Osteoblast (primary cell): ENCODE data around the gene ZNF774. TPM values are rescaled to one million over a fixed set of nuclear protein-coding genes. Genes with fewer than 3 reads are reported as not detected.

Experiments used
- DNase-seq: peaks from one replicate; pipeline ENCODE4 v3.0.0; 2011; ENCODE audit warnings: low spot score, mixed read lengths; ENCODE audit not compliant: insufficient read length; ENCODE audit errors: missing footprints
- H2AFZ ChIP-seq: 2 replicates; pipeline ENCODE4 v1.6.0; 2011; ENCODE audit warnings: mild to moderate bottlenecking, low read length
- H3K27ac ChIP-seq: 2 replicates; pipeline ENCODE4 v1.5.1; 2011; ENCODE audit warnings: mild to moderate bottlenecking, low read depth, low read length, moderate library complexity
- H3K27me3 ChIP-seq: 2 replicates; pipeline ENCODE4 v1.6.0; 2012; ENCODE audit warnings: mild to moderate bottlenecking, control low read depth, inconsistent platforms, low read length, moderate library complexity; ENCODE audit not compliant: insufficient read depth
- H3K36me3 ChIP-seq: 2 replicates; pipeline ENCODE4 v1.5.1; 2011; ENCODE audit warnings: mild to moderate bottlenecking, low read length, control low read depth, moderate library complexity; ENCODE audit not compliant: insufficient read depth
- H3K4me1 ChIP-seq: 2 replicates; pipeline ENCODE4 v1.5.1; 2011; ENCODE audit warnings: mild to moderate bottlenecking, low read length, control low read depth, moderate library complexity; ENCODE audit not compliant: insufficient read depth
- H3K4me2 ChIP-seq: 2 replicates; pipeline ENCODE4 v1.6.0; 2011; ENCODE audit warnings: mild to moderate bottlenecking, low read length; ENCODE audit not compliant: insufficient read depth
- H3K4me3 ChIP-seq: fragments of 200-600 bp; sonication (generic); 3 replicates; pipeline ENCODE4 v1.5.1; 2012; ENCODE audit warnings: mild to moderate bottlenecking, low read length, inconsistent platforms; ENCODE audit not compliant: insufficient read depth
- H3K79me2 ChIP-seq: 2 replicates; pipeline ENCODE4 v1.6.0; 2012; ENCODE audit warnings: mild to moderate bottlenecking, low read length, control low read depth, inconsistent platforms; ENCODE audit not compliant: insufficient read depth
- H3K9me3 ChIP-seq: 2 replicates; pipeline ENCODE4 v1.5.1; 2011; ENCODE audit warnings: low read depth, low read length, control low read depth
- H4K20me1 ChIP-seq: 2 replicates; pipeline ENCODE4 v1.6.0; 2012; ENCODE audit warnings: mild to moderate bottlenecking, low read length, control low read depth; ENCODE audit not compliant: insufficient read depth
- total RNA-seq: library from RNA; depleted of rRNA; stranded (reverse); fragments of >200 nt; gene quantifications from 2 replicates; pipeline ENCODE4 v1.2.3, GENCODE V29; 2012
- TF ChIP-seq, protein P1 (sequence below): IDR thresholded peaks from 2 replicates; pipeline ENCODE4 v1.5.1; 2011; ENCODE audit warnings: mild to moderate bottlenecking, low read depth, low read length, moderate library complexity; ENCODE audit errors: extremely low read depth

ZNF774 gene
- total RNA-seq, 1 donor: 1.8 TPM

DNA sequence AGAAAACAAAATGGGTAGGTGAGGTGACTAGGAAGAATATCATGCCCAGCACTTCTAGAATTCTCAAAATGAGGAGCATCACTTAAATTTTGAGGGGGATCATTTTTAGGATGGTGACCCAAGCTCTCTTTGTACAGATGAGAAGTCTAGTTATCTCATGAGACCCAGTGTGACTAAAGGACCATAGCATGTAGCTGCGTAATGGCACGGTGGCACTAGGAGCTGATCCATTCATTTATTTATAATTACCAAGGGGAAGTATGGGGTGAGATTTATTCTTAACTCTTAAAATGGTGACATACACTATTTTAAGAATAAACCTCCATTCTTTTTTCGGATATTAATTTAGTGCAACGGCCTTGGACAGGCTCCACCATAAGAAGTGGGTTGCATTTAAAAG is 44.2 kb downstream of the ZNF774 start:
- H3K4me3 ChIP-seq: no peak overlapping the region
- H4K20me1 ChIP-seq: peaks cover 18% of the 10 kb centered on the region
- TF ChIP-seq, protein P1, sequence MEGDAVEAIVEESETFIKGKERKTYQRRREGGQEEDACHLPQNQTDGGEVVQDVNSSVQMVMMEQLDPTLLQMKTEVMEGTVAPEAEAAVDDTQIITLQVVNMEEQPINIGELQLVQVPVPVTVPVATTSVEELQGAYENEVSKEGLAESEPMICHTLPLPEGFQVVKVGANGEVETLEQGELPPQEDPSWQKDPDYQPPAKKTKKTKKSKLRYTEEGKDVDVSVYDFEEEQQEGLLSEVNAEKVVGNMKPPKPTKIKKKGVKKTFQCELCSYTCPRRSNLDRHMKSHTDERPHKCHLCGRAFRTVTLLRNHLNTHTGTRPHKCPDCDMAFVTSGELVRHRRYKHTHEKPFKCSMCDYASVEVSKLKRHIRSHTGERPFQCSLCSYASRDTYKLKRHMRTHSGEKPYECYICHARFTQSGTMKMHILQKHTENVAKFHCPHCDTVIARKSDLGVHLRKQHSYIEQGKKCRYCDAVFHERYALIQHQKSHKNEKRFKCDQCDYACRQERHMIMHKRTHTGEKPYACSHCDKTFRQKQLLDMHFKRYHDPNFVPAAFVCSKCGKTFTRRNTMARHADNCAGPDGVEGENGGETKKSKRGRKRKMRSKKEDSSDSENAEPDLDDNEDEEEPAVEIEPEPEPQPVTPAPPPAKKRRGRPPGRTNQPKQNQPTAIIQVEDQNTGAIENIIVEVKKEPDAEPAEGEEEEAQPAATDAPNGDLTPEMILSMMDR: no peak
- H3K4me2 ChIP-seq: no peak overlapping the region
- H2AFZ ChIP-seq: no peak overlapping the region
- no peaks in the 10 kb centered on the region for H3K9me3 ChIP-seq
- H3K36me3 ChIP-seq: peaks cover 23% of the 10 kb centered on the region
- no peak for DNase-seq
- no peaks in the 10 kb centered on the region for H3K27me3 ChIP-seq
- H3K27ac ChIP-seq: no peak overlapping the region
- H3K4me1 ChIP-seq: peaks cover 15% of the 10 kb centered on the region
- H3K79me2 ChIP-seq: peaks cover 92% of the 10 kb centered on the region

DNA sequence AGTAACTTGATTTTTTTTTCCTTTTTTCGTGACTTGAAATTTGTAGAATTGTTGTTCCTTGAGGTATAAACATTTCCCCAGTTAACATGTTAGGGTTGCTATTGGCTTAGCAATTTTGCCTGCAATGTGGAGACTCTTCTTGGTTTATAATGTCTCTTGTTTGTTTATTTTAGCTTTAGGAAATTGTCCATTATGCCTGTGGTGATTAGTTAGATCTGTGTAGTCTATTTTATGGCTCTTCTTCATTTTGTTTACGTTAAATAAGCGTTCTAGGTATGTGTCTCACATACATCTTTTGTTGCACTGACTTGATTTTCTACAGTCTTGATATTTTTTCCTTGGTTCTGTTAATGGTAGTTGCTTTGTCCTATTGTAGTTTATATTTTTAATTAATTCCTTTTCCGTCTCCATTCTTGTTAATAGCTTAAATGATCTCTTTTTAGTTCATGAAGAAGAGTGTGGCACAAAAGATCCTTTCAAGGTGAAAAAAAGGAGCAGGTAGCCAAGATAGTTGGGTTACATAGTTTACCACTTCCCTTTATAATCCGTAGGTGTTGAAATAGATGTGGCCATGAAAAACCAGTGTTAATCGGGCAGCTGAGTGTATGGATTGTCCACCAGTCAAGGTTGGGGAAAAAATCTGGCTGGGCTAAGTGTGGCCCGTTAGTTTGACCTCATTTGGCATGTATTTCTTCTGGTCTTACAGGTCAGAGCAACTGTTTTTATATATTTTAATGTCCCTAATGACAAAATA is 48.1 kb downstream of the ZNF774 start:
- Histone ChIP-seq H4K20me1 (peaks cover 13% of the 10 kb centered on the region), H3K27me3 (no peaks in the 10 kb centered on the region), H2AFZ (no peak overlapping the region), H3K4me3 (peak overlapping the region; percentile 51), H3K9me3 (no peaks in the 10 kb centered on the region), H3K4me2 (peak overlapping the region; percentile 78), H3K79me2 (peaks cover 86% of the 10 kb centered on the region), H3K4me1 (peaks cover 40% of the 10 kb centered on the region), H3K36me3 (peaks cover 5% of the 10 kb centered on the region), H3K27ac (peak overlapping the region; percentile 88)
- no peak for DNase-seq
- TF ChIP-seq, protein P1: no peak

DNA sequence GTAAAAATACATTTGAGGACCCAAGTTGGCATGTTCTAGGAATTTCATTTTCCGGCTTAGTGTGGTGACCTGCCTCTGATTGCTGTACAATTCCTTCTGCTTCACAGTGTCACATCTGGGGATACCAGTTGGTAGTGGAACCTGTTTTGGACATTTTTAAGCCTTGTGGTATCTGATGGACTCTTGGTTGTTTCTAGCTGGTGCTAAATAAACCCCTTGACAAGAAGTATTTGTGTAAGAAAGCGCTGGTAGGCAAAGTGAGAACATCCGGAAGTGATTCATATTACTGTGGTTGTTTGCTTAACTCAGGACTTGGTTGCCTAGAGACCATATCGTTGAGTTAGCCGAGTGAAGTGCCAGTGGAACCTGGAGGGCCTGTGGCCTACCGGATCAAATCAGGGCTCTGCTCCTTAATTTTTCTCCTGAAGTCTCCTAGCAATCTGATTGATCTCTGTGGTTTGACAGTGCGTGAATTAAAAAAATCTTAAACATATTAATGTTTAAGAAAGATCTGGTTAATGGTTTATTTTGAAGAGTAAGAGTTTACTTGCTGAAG is 48.8 kb downstream of the ZNF774 start:
- H2AFZ ChIP-seq: no peak overlapping the region
- peak overlapping the region; percentile 88 for H3K27ac ChIP-seq
- H3K4me1 ChIP-seq: peaks cover 47% of the 10 kb centered on the region
- H3K9me3 ChIP-seq: no peaks in the 10 kb centered on the region
- H3K4me2 ChIP-seq: peak overlapping the region; percentile 78
- peak; percentile 94 for DNase-seq
- H3K79me2 ChIP-seq: peaks cover 86% of the 10 kb centered on the region
- peaks cover 10% of the 10 kb centered on the region for H4K20me1 ChIP-seq
- TF ChIP-seq, protein P1: no peak
- H3K36me3 ChIP-seq: peaks cover 2% of the 10 kb centered on the region
- no peaks in the 10 kb centered on the region for H3K27me3 ChIP-seq
- peak overlapping the region; percentile 51 for H3K4me3 ChIP-seq

DNA sequence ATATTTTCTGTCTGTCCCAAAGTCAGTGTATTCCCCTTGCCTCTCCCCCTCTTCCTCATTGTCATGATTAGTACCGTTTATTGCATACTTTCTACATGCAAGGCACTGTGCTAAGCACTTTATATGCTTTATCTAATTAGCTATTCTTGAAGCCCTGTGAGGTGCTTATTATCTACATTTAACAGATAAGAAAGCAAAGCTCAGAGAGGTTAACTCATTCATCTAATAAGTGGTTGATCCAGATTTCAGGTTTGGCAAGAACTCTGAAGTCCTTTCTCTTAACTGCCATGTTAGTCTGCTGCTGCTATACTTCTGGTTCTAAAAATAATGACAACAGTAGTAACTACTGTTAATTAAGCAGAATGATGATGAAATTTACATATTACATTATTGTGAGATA is 49.4 kb downstream of the ZNF774 start:
- Histone ChIP-seq H3K27ac (peak overlapping the region; percentile 88), H3K79me2 (peaks cover 86% of the 10 kb centered on the region), H3K36me3 (no peaks in the 10 kb centered on the region), H3K27me3 (no peaks in the 10 kb centered on the region), H3K4me1 (peaks cover 52% of the 10 kb centered on the region), H2AFZ (no peak overlapping the region), H4K20me1 (peaks cover 5% of the 10 kb centered on the region), H3K9me3 (no peaks in the 10 kb centered on the region), H3K4me3 (no peak overlapping the region), H3K4me2 (peak overlapping the region; percentile 78)
- DNase-seq: no peak
- TF ChIP-seq, protein P1: no peak
